AG09309 (cell line): Measurements from ENCODE around the gene GADL1.
A peak's percentile ranks its signal among the peaks of the same experiment; 100 is the strongest.

Experiments
- DNase-seq: peaks from one replicate; pipeline ENCODE4 v3.0.0-alpha.2; 2010; ENCODE audit warnings: low read depth
- H3K4me3 ChIP-seq: 2 replicates; pipeline ENCODE4 v1.5.1; 2011; ENCODE audit warnings: mild to moderate bottlenecking, low read depth, low read length, moderate library complexity; ENCODE audit not compliant: control insufficient read depth
- CTCF ChIP-seq: IDR thresholded peaks from 2 replicates; pipeline ENCODE4 v1.5.1; 2011; ENCODE audit warnings: mild to moderate bottlenecking, low read depth, low read length, inconsistent platforms; ENCODE audit not compliant: insufficient read depth, control insufficient read depth; ENCODE audit errors: missing control alignments

Gene GADL1

GRCh38 chr3:30690199-30690598, 204.3 kb downstream of the GADL1 start:
- H3K4me3 ChIP-seq: no peak overlapping the region
- TF ChIP-seq CTCF: no peak
- no peak for DNase-seq

- no peak overlapping the region for H3K4me3 ChIP-seq
- peak; percentile 37 for DNase-seq
- no peak for TF ChIP-seq CTCF
These were observed 205.5 kb downstream of the GADL1 start for GRCh38 chr3:30688776-30689641.

- no peak for TF ChIP-seq CTCF
- DNase-seq: no peak
- no peak overlapping the region for H3K4me3 ChIP-seq
These were observed 206.4 kb downstream of the GADL1 start for GRCh38 chr3:30687930-30688570.

- no peak for DNase-seq
- no peak overlapping the region for H3K4me3 ChIP-seq
- TF ChIP-seq CTCF: no peak
These were observed 207.7 kb downstream of the GADL1 start for GRCh38 chr3:30686799-30687198.

GRCh38 chr3:30686176-30686575, 208.3 kb downstream of the GADL1 start:
- H3K4me3 ChIP-seq: no peak overlapping the region
- no peak for DNase-seq
- TF ChIP-seq CTCF: no peak

- no peak for TF ChIP-seq CTCF
- no peak for DNase-seq
- H3K4me3 ChIP-seq: no peak overlapping the region
These were observed 209.2 kb downstream of the GADL1 start for GRCh38 chr3:30685267-30685667.
